CD4-positive, alpha-beta T cell treated with Interleukin-1 beta for 1 hour (primary cell): Measurements from ENCODE around the gene OPHN1.
"Not testable (repeated sequence)": the region's sequence is repeated elsewhere in the genome, so short reads cannot be mapped to it uniquely, and the experiment has no call there.

ENCODE experiments used
- DNase-seq, 2 donors: peaks; one replicate each; pipeline ENCODE4 v3.0.0-alpha.2; 2020 to 2022

Gene OPHN1

GRCh38 chrX:68354879-68355628, 78.2 kb downstream of the OPHN1 start:
- DNase-seq: no peak

- DNase-seq: no peak
Measured at GRCh38 chrX:68345025-68345424, 88.3 kb downstream of the OPHN1 start.

GRCh38 chrX:68343551-68343950, 89.7 kb downstream of the OPHN1 start:
- DNase-seq: no peak

- DNase-seq: no peak
Measured at GRCh38 chrX:68332201-68332731, 101.0 kb downstream of the OPHN1 start.

GRCh38 chrX:68326841-68327240, 106.5 kb downstream of the OPHN1 start:
- DNase-seq: not testable (repeated sequence)

- no peak for DNase-seq
Measured at GRCh38 chrX:68307769-68308168, 125.5 kb downstream of the OPHN1 start.

GRCh38 chrX:68304602-68305001, 128.7 kb downstream of the OPHN1 start:
- no peak for DNase-seq

GRCh38 chrX:68299898-68300297, 133.4 kb downstream of the OPHN1 start:
- no peak for DNase-seq

GRCh38 chrX:68292471-68292870, 140.8 kb downstream of the OPHN1 start:
- no peak for DNase-seq

GRCh38 chrX:68288127-68288526, 145.2 kb downstream of the OPHN1 start:
- no peak for DNase-seq

GRCh38 chrX:68287419-68287818, 145.9 kb downstream of the OPHN1 start:
- no peak for DNase-seq

- DNase-seq: no peak
Measured at GRCh38 chrX:68286980-68287379, 146.3 kb downstream of the OPHN1 start.

- DNase-seq: no peak
Measured at GRCh38 chrX:68286076-68286475, 147.2 kb downstream of the OPHN1 start.

GRCh38 chrX:68284281-68284904, 148.9 kb downstream of the OPHN1 start:
- DNase-seq: no peak

- no peak for DNase-seq
Measured at GRCh38 chrX:68273887-68274286, 159.4 kb downstream of the OPHN1 start.

GRCh38 chrX:68264793-68265192, 168.5 kb downstream of the OPHN1 start:
- DNase-seq: not testable (repeated sequence)

- no peak for DNase-seq
Measured at GRCh38 chrX:68261060-68261672, 172.1 kb downstream of the OPHN1 start.

GRCh38 chrX:68256990-68257389, 176.3 kb downstream of the OPHN1 start:
- no peak for DNase-seq

- DNase-seq: no peak
Measured at GRCh38 chrX:68254738-68255645, 178.3 kb downstream of the OPHN1 start.

- no peak for DNase-seq
Measured at GRCh38 chrX:68252664-68253063, 180.6 kb downstream of the OPHN1 start.

- no peak for DNase-seq
Measured at GRCh38 chrX:68249903-68250302, 183.4 kb downstream of the OPHN1 start.

GRCh38 chrX:68249401-68249831, 183.9 kb downstream of the OPHN1 start:
- DNase-seq: no peak

- DNase-seq: no peak
Measured at GRCh38 chrX:68238568-68238967, 194.7 kb downstream of the OPHN1 start.
